ENCODE data around the gene SEMA3G.

The SEMA3G gene
- total RNA-seq: 1.3 to 1.7 reads per million in 2 donors

DNA sequence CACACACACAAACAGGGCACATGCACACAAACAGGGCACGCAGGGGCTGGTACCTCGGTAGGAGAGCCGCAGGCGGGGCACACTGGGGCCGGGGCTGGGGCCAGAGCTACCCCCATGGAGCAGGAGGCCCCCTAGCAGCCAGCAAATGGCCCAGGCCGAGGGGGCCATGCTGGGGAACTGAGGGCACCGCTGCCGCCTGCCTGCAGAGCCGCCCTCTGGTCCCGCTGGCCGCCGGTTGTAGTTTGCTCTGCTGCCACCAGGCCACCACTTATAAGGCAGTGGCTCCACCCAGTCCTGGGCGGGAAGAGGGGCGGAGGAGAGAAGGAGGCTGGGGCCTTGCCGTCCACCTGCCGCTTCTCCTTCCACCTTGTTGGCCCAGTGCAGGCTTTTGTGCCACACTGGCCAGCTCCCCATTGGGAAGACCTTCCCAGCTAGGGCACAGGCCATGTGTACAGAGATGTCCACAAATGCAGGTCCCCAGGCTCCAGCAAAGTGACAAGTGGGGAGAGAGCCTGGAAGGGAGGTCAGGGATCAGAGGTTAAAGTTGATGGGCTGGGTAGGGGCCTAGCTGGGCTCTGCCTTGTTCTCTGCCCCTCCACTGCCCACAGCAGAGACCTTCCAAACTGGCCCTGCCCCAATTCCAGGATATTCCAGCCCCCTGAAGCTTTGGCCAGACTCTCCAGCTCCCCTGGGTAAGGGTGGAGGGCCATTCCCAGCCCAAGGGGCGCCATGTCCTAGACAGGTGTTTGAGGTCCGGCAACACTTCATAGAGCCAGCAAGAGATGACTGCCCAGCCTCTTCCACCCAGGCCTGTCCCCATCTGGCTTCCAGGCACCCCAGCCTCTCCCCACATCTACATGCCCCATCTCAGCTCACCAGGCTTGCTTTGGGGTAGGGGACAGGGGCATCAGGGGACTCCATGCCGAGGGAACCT is at the start of gene SEMA3G:
Gene SEMA3G, minus strand, starts transcription at position 244 of the 934 bp plus-strand sequence. Its CDS starts 76 bp downstream, at position 168.
- peak; percentile 60 for DNase-seq

DNA sequence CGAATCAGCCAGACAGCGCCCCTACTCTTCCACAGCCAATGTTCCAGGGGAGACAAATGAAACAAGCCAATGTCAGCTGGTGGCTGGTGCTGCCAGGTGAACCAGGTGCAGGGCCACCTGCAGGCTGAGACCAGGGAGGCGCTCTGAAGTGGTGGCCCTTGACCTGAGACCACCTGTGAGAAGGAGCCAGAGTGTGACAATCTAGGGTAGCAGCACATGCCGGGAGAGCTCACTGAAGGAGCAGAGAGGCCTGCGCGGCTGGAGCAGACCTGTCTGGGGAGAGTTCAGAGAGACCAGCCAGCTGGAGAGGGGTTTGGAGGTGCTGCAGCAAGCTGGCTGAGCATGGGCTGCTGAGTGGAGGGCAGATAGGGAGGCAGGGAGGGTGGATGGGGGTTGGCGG is 49.5 kb upstream of the SEMA3G start:
- DNase-seq: no peak

DNA sequence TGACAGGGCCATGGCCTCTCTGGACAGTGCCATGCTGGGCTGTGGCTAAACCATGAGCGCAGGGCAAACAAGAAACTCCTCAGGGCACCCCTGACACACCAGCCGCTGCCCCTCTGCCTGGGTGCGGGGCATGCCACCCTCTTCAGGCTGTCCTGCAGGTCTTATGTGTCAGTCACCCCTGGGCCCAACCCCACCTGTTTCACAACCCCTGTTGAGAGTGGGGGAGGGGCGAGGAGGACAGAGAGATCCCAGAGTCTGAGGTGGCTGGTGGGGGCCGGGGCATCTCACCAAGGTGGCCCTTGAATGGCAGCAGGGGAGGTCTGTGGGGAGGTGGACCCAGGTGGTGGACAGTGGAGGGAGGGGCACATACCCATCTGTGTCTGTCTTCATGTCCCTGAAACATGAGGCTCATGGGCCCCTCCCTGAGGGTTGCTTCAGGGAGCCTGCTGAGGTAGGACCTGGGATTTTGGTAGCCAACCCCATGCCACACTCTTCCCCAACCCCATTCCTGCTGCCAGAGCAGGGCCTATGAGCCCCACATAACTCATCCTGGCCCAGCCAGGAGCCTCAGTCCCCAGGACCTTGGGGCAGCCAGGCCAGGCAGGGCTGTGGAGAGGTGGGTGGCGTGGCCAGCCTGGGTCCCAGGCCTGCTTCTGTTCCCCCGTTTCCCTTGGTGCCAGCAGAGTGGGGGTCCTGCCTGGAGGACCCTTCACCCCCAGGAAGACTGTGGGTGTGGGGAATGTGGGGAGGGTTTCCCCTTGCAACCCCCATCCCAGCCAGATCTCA is 48.5 kb upstream of the SEMA3G start:
- DNase-seq: no peak

GRCh38 chr3:52492059-52492458 is 47.2 kb upstream of the SEMA3G start:
- no peak for DNase-seq

DNA sequence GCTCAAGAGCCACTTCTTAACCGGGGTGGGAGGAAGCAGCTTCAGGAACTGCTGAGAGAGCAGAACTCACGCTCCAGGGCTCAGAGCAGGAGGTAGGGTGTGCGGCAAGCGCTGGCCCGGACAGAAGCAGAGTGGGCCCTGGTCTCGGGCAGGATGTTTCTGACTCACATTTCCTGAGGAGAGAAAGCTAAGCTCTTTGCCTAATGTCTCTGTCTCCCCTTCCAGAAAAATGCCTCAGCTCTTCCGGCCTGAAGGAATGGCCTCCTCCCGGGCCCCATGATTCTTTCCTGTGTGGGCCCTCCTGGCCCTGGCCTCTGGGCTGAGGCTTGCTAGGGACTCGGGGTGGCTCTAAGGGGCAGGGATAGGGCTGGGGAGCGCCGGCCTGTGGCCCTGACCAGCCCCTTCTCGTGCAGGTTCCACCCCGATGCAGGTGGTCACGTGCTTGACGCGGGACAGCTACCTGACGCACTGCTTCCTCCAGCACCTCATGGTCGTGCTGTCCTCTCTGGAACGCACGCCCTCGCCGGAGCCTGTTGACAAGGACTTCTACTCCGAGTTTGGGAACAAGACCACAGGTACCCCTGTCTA is 46.1 kb upstream of the SEMA3G start:
- no peak for DNase-seq

DNA sequence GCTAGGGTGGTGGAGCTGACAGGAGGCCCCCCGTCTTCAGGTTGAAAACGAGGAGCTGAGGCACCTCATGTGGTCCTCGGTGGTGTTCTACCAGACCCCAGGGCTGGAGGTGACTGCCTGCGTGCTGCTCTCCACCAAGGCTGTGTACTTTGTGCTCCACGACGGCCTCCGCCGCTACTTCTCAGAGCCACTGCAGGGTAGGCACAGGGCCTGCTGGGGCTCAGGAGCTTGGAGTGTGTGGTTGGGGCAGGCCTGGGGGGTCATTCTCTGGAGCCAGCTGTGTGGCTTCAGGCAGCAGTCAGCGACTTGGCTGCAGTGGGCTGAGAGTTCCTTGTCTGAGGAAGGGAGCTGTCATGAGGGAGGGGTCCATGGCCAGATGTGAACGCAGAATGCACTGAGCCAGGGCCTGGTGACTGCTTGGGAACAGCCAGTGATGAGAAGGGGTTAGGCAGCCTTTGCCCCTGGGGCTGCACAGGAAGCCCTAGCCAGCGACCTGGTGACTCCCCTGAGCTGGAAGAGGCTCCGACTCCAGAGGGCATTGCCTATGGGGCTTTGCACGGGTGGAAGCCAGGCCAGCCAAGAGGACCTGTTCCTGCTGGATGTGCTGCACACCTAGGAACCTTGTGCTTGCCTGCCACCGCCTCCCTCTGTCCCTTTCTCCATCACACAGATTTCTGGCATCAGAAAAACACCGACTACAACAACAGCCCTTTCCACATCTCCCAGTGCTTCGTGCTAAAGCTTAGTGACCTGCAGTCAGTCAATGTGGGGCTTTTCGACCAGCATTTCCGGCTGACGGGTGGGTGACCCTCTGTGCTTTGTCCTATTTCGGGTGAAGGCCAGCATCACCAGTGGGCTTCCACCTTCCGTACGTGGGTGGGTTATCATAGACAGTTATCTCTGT is 45.4 kb upstream of the SEMA3G start:
- DNase-seq: no peak

DNA sequence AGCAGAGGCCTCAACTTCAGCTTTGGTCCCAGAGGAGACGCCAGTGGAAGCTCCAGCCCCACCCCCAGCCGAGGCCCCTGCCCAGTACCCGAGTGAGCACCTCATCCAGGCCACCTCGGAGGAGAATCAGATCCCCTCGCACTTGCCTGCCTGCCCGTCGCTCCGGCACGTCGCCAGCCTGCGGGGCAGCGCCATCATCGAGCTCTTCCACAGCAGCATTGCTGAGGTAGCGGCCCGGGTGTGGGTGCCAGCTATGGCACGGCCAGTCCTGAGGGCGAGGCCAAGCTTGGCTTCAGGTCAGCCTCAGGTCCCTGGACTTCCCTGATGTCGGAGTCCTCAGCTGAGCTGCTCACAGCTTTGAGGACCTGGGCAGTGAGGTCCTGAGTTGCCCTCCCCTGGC is 44.5 kb upstream of the SEMA3G start:
- no peak for DNase-seq

- no peak for DNase-seq
These were observed 43.8 kb upstream of the SEMA3G start for GRCh38 chr3:52488746-52489145.

DNA sequence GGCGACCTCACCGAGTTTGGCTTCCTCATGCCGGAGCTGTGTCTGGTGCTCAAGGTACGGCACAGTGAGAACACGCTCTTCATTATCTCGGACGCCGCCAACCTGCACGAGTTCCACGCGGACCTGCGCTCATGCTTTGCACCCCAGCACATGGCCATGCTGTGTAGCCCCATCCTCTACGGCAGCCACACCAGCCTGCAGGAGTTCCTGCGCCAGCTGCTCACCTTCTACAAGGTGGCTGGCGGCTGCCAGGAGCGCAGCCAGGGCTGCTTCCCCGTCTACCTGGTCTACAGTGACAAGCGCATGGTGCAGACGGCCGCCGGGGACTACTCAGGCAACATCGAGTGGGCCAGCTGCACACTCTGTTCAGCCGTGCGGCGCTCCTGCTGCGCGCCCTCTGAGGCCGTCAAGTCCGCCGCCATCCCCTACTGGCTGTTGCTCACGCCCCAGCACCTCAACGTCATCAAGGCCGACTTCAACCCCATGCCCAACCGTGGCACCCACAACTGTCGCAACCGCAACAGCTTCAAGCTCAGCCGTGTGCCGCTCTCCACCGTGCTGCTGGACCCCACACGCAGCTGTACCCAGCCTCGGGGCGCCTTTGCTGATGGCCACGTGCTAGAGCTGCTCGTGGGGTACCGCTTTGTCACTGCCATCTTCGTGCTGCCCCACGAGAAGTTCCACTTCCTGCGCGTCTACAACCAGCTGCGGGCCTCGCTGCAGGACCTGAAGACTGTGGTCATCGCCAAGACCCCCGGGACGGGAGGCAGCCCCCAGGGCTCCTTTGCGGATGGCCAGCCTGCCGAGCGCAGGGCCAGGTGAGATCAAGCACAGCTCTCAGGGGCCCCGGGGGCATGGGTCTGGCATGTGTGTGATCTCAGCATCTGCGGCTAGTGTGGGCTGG is 43.1 kb upstream of the SEMA3G start:
- no peak for DNase-seq

GRCh38 chr3:52487050-52487787 is 42.3 kb upstream of the SEMA3G start:
- DNase-seq: no peak

- no peak for DNase-seq
These were observed 40.0 kb upstream of the SEMA3G start for GRCh38 chr3:52484680-52485461.

- DNase-seq: no peak
These were observed 38.9 kb upstream of the SEMA3G start for GRCh38 chr3:52483577-52484381.

DNA sequence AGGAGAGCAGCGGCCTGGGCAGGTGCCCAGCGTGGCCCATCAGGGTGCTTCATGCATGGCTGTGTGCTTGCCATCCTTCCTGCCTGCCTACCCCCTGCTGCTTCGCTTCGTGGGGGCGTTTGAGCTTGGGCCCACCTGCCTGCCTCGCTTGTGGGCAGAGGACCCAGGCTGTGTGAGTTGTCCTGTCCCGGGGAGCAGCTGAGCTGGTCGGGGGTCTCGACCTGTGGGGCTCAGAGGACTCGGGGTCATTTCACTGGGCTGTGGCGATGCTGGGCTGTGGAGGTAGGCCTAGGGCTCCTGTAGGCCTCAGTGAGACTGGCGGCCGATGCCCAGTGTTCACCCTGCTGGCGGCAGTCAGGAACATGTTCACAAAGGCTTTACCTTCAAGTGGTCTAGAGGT is 38.2 kb upstream of the SEMA3G start:
- no peak for DNase-seq

DNA sequence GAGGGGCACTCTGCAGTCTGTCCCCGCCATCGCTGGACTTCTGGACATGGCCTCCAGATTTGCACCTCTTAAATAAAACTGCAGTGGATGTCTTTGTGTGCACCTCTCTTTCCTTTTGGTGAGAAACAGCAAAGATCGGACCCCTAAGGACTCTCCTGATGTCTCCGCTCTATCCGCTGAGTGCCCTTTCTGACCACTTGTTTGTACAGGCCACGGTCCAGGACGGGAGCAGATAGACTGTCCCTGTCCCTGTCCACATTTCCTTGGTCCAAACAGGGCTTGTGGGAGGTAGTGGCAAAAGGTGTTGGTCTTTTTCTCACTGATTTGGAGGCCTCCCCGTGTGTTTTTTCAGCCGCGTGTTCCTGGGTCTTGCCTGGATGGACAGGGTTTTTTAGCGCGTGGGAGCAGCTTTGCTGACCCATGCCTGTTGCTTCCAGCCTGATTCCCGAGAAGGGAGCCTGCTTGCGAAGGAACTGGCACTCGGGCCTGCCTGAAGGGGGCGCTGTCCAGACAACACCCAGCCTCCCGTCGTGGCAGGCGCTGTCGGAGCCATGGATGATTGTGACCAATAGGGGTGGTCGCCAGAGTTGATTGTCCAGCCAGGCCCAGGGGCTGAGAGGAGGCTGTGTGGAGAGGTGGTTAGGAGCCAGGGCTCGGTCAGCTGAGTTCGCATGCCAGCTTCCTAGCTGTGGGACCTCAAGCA is 37.1 kb upstream of the SEMA3G start:
- peak; percentile 24 for DNase-seq

GRCh38 chr3:52480768-52481715 is 36.1 kb upstream of the SEMA3G start:
- no peak for DNase-seq

DNA sequence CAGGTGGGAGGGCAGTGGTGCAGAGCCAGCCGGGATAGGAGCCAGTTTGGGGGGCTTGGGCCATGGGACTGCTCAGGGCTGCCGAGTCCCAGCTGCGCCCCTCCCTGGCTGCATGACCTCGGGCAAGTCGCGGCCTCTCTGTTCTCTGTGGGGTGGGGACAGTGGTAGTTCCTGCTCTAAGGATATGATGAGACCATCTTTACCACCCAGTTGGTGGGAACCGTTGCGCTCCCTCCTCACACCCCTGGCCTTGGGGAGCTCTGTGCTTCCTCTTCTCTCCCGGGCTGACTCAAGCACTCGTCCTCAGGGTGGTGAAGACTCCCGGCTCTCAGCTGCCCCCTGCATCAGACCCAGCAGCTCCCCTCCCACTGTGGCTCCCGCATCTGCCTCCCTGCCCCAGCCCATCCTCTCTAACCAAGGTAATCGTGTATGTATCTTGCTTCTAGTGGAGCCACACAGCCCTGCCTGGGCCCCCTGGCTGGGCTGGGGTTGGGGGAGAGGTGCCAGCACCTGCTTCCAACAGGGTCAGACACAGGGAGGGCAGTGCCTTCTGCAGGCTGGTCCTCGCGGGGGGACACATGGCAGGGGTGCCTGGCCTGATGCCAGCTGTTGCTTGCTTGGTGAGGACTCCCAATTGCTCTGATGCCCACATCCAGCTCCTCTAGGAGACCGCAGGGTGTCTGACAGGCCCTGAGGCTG is 35.1 kb upstream of the SEMA3G start:
- DNase-seq: no peak
